NB4 (cell line): ENCODE measurements around the gene CCDC178.
"Not testable (repeated sequence)": the region's sequence is repeated elsewhere in the genome, so short reads cannot be mapped to it uniquely, and the experiment has no call there.

Experiments
- DNase-seq: peaks from one replicate; pipeline ENCODE4 v3.0.0; 2010; ENCODE audit warnings: low read depth
- H3K4me3 ChIP-seq: one replicate; pipeline ENCODE4 v1.5.1; 2011; ENCODE audit warnings: mild to moderate bottlenecking, low read depth, low read length, moderate library complexity
- CTCF ChIP-seq: IDR thresholded peaks from one replicate; pipeline ENCODE4 v1.5.1; 2012; ENCODE audit warnings: low read depth, low read length
- MYC ChIP-seq: IDR thresholded peaks from 2 replicates; pipeline ENCODE4 v1.6.1; 2011; ENCODE audit warnings: low read depth, low read length
- POLR2A ChIP-seq: IDR thresholded peaks from 2 replicates; pipeline ENCODE4 v1.6.1; 2011; ENCODE audit warnings: mild to moderate bottlenecking; ENCODE audit not compliant: insufficient read length; ENCODE audit errors: extremely low read depth
- TF ChIP-seq, protein P1 (sequence below): IDR thresholded peaks from 2 replicates; pipeline ENCODE4 v1.6.1; 2011; ENCODE audit warnings: low read depth, low read length

Gene CCDC178

DNA sequence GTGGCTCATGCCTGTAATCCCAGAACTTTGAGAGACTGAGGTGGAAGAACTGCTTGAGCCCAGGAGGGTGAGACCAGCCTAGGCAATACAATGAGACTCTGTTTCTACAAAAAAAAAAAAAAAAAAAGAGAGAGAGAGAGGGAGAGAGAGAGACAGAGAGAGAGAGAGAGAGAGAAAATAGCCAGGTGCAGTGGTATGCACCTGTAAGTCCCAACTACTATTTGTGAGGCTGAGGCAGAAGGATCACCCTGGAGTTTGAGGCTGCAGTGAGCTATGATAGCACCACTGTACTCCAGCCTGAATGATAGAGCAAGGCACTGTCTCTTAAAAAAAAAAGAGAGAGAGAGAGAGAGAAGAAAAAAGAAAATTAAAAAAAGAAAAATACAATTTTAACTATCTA is 245.7 kb downstream of the CCDC178 start:
- H3K4me3 ChIP-seq: no peak overlapping the region
- TF ChIP-seq MYC (no peak), CTCF (no peak), POLR2A (no peak)
- TF ChIP-seq, protein P1, sequence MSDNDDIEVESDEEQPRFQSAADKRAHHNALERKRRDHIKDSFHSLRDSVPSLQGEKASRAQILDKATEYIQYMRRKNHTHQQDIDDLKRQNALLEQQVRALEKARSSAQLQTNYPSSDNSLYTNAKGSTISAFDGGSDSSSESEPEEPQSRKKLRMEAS: no peak

DNA sequence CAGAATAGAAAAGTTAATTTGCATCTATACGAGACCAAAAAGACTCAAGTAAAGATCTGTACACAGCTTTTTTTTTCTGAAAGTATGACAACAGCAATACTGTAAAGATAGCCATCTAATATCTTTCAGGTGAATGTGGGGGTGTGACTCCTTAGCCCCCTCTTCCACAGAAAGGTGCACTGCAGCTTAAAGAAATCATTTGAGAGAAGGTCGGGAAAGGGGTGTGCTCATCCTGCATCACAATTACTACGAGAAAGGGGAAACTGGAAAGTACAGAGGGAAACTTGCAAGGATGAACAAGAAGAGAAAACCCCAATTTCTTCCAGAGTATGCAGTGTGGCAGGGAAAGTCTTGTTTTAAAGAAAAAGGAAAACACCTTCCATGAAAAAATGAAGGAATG is 255.6 kb downstream of the CCDC178 start:
- H3K4me3 ChIP-seq: no peak overlapping the region
- TF ChIP-seq POLR2A (no peak), MYC (no peak), CTCF (no peak)
- TF ChIP-seq, protein P1: no peak
- DNase-seq: no peak

More for the DNA sequence above, 245.7 kb downstream of the CCDC178 start:
- no peak for DNase-seq

- H3K4me3 ChIP-seq: no peak overlapping the region
- TF ChIP-seq MYC: no peak
- TF ChIP-seq, protein P1: no peak
- no peak for TF ChIP-seq CTCF
- TF ChIP-seq POLR2A: no peak
- DNase-seq: peak; percentile 4
Measured at GRCh38 chr18:33184175-33184574, 256.3 kb downstream of the CCDC178 start.

DNA sequence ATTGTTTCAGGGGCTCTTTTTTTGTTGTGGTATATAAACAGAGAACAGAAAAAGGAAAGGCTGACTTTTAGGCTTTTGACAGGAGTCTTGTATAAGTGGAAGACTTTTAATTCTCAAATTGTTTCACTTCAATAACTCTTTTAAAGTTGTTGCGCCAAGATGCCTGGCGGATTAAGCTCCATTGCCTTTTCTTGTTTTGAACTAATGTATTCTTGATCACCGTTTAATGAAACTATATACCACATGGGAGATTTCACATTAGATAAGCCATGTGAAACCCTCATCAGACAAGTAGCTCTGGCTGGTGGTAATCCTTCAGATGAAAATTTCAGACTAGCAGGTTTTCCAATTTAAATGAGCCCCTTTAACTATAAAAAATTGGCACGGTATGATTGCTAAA is 257.4 kb downstream of the CCDC178 start:
- TF ChIP-seq MYC (no peak), POLR2A (no peak), CTCF (no peak)
- TF ChIP-seq, protein P1: no peak
- no peak for DNase-seq
- no peak overlapping the region for H3K4me3 ChIP-seq

GRCh38 chr18:33181016-33181415 is 259.5 kb downstream of the CCDC178 start:
- H3K4me3 ChIP-seq: no peak overlapping the region
- TF ChIP-seq CTCF (no peak), MYC (no peak), POLR2A (no peak)
- TF ChIP-seq, protein P1: no peak
- no peak for DNase-seq

DNA sequence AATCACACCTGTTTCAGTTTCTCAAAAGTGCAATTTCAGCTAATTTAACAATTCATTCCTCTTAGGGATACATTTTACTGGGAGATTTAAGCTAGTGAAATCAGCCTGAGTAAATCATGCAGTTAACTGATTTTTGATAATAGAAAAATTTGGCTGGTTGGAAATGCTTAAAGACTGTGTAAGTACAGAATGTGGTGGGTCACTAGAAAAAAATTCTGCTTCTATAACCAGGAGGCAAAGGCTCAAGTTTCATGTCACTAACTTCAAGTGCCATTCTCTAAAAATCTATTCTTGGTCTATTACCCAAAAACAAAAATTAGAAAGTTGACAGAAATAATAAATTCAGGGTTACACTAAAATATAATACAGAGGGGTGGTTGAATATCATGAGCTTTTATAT is 271.3 kb downstream of the CCDC178 start:
- no peak for DNase-seq
- TF ChIP-seq, protein P1: no peak
- TF ChIP-seq POLR2A: no peak
- no peak for TF ChIP-seq MYC
- no peak for TF ChIP-seq CTCF
- no peak overlapping the region for H3K4me3 ChIP-seq

DNA sequence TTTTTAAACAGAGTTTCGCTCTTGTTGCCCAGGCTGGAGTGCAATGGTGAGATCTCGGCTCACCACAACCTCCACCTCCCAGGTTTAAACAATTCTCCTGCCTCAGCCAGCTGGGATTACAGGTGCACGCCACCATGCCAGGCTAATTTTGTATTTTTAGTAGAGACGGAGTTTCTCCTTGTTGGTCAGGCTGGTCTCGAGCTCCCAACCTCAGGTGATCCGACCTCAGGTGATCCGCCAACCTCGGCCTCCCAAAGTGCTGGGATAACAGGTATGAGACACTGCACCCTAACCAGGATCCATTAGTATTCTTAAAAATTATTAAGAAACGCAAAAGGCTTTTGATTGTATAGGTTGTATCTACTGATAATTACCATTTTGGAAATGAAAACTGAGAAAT is 276.4 kb downstream of the CCDC178 start:
- H3K4me3 ChIP-seq, DNase-seq: not testable (repeated sequence)
